GM12865 (cell line): ENCODE measurements around the gene TBCA.
A peak's percentile ranks its signal among the peaks of the same experiment; 100 is the strongest.
"Not testable (repeated sequence)": the region's sequence is repeated elsewhere in the genome, so short reads cannot be mapped to it uniquely, and the experiment has no call there.

ENCODE experiments used
- DNase-seq: peaks from one replicate; pipeline ENCODE4 v3.0.0; 2010; ENCODE audit warnings: low read depth
- H3K4me3 ChIP-seq: 2 replicates; pipeline ENCODE4 v1.5.1; 2011; ENCODE audit warnings: mild to moderate bottlenecking, low read depth, low read length, control low read depth
- TF ChIP-seq, protein P1 (sequence below): IDR thresholded peaks from 2 replicates; pipeline ENCODE4 v1.5.1; 2011; ENCODE audit warnings: low read length, control low read depth, low read depth, inconsistent platforms; ENCODE audit not compliant: insufficient read depth; ENCODE audit errors: missing control alignments

Gene TBCA

DNA sequence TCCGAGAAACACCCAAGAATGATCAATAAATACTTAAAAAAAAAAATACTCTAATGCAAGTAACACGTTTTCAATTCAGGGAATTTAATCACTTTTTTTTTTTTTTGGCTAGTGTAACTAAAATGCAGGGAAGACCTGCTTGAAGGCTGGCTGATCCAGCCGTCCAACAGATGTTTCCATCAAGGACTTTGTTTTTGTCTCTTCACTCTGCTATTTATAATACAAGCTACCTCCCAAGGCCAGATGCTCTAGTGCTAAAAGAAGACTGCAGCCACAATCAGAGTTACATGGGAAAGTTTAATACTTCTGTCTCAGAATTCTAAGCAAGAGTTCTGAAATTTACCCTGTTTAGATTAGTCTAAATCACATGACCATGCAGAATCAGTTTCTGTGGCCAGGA lies 14.5 kb downstream of the TBCA start:
- TF ChIP-seq, protein P1, sequence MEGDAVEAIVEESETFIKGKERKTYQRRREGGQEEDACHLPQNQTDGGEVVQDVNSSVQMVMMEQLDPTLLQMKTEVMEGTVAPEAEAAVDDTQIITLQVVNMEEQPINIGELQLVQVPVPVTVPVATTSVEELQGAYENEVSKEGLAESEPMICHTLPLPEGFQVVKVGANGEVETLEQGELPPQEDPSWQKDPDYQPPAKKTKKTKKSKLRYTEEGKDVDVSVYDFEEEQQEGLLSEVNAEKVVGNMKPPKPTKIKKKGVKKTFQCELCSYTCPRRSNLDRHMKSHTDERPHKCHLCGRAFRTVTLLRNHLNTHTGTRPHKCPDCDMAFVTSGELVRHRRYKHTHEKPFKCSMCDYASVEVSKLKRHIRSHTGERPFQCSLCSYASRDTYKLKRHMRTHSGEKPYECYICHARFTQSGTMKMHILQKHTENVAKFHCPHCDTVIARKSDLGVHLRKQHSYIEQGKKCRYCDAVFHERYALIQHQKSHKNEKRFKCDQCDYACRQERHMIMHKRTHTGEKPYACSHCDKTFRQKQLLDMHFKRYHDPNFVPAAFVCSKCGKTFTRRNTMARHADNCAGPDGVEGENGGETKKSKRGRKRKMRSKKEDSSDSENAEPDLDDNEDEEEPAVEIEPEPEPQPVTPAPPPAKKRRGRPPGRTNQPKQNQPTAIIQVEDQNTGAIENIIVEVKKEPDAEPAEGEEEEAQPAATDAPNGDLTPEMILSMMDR, result no peak
- DNase-seq, result no peak

DNA sequence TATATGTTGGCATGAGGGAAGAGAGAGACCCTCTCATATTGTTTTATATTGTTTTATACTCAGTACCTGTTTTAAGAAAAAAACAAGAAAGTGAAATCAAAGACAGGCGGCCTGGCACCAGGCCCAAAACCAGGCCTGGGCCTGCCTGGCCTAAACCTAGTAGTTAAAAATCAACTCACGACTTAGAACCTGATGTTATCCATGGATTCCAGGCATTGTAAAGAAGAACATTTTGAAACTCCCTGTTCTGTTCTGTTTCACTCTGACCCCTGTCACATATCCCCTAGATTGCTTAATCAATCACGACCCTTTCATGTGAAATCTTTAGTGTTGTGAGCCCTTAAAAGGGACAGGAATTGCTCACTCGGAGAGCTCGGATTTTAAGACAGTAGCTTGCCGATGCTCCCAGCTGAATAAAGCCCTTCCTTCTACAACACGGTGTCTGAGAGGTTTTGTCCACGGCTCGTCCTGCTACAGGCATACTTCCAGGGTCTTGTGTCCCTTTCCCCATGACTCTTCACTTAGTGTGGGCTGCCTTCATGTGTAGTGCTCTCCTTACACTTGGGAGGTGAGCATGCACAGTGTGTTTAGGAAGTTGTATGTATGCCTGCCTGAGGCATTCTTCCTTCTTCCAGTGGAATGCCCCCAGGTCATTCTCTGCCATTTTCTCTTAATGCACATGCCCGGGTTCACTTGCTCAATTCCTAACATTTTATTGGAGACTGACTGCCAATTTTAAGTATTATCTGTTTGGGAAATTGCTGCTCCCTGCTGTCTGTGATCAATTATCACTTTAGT lies 17.8 kb downstream of the TBCA start:
- DNase-seq, result no peak
- TF ChIP-seq, protein P1, result no peak

More for the DNA sequence above, 14.5 kb downstream of the TBCA start:
- no peak overlapping the region for H3K4me3 ChIP-seq

DNA sequence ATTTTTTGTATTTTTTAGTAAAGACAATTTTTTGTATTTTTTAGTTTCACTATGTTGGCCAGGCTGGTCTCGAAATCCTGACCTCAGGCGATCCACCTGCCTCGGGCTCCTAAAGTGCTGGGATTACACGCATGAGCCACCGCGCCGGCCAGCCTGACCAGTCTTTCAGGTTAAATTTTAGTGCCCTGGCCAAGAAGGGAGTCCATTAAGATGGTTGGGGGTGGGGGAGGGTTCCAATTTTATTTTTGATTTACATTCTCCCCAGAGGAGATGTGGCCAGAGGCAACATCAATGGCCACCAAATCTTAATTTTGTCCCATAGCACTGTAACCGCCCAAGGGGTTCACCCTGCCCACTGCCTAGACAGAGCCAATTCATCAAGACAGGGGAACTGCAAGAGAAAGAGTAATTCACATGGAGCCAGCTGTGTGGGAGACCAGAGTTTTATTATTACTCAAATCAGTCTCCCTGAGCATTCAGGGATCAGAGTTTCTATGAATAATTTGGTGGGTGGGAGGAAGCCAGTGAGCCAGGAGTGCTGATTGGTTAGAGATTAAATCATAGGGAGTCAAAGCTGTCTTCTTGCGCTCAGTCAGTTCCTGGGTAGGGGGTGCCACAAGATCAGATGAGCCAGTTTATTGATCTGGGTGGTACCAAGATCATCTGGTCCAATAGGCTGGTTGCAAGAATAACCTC lies 24.7 kb downstream of the TBCA start:
- TF ChIP-seq, protein P1, result no peak
- H3K4me3 ChIP-seq, result no peak overlapping the region
- DNase-seq, result no peak

More for the DNA sequence above, 17.8 kb downstream of the TBCA start:
- no peak overlapping the region for H3K4me3 ChIP-seq

DNA sequence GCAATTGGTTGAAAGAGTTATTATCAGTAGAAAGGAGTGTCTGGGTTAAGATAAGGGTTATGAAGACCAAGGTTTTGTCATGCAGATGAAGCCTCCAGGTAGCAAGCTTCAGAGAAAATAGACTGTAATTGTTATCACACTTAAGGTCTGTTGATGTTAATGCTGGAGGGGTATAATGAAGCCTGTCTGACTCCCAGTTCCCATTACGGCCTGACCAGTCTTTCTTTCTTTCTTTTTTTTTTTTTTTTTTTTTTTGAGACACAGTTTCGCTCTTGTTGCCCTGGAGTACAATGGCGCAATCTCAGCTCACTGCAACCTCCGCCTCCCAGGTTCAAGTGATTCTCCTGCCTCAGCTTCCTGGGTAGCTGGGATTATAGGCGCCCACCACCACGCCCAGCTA lies 25.2 kb downstream of the TBCA start:
- not testable (repeated sequence) for H3K4me3 ChIP-seq

DNA sequence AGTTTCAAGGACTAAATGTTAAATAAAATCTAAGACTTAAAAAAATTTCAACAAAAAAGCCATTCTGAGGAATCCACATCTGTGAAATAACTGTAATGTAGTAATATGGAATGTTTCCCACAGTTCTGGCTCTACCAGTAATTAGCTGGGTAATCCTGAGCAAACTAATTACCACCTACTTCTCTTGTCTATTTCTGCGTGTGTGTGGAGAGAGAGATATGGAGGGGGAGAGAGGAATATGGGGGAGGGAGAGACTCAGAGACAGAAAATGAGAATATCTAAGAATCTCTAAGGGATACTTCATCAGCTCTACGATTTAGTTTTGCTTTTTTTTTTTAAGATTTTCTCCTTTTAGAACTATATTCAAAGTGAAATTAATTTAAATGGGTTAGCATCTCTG lies 28.0 kb downstream of the TBCA start:
- H3K4me3 ChIP-seq, result no peak overlapping the region
- TF ChIP-seq, protein P1, result no peak
- DNase-seq, result no peak

More for the DNA sequence above, 25.2 kb downstream of the TBCA start:
- not testable (repeated sequence) for DNase-seq

DNA sequence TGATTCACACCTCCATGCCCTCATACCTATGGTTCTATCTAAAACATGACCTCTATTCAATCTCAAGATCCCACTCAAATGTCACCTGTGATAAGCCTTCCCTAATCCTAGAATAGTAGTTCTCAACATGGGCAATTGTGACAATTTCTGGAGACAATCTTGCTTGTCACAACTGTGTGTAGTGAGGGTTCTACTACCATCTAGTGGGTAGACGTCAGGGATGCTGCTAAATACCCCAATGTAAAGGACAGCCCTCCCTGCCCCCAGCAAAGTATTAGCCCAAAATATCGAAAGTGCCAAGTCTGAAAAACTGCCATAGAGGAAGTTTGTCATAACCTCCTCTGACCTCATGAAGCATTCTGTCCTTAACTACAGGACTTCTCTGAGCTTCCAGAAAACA lies 32.0 kb downstream of the TBCA start:
- TF ChIP-seq, protein P1, result no peak
- peak; percentile 7 for DNase-seq
- H3K4me3 ChIP-seq, result no peak overlapping the region

DNA sequence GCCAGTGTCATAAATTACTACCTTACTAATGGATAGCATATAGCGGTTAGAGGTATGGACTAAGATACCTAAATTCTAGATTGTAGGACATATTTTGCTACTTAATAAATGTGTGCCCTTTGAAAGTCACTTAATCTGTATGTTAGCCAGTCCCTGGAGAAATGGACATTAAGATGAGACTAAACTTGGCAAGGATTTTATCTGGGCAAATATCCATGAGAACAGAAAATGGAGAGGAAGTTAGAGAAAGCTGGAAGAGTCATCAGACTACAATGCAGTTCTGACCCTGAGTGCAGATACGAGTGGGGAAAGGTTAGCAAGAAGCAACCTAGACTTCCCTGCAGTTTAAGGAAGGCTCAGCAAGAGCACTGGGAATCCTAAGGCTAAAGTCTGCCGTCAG lies 33.0 kb downstream of the TBCA start:
- DNase-seq, result no peak
- TF ChIP-seq, protein P1, result no peak
- no peak overlapping the region for H3K4me3 ChIP-seq
